Osteoblast (primary cell): ENCODE results near the gene ABI3. TPM values are rescaled to one million over a fixed set of nuclear protein-coding genes. Genes with fewer than 3 reads are reported as not detected.
"Not testable (repeated sequence)": the region's sequence is repeated elsewhere in the genome, so short reads cannot be mapped to it uniquely, and the experiment has no call there.

Experiments
- DNase-seq: peaks from one replicate; pipeline ENCODE4 v3.0.0; 2011; ENCODE audit warnings: low spot score, mixed read lengths; ENCODE audit not compliant: insufficient read length; ENCODE audit errors: missing footprints
- H2AFZ ChIP-seq: 2 replicates; pipeline ENCODE4 v1.6.0; 2011; ENCODE audit warnings: mild to moderate bottlenecking, low read length
- H3K27ac ChIP-seq: 2 replicates; pipeline ENCODE4 v1.5.1; 2011; ENCODE audit warnings: mild to moderate bottlenecking, low read depth, low read length, moderate library complexity
- H3K27me3 ChIP-seq: 2 replicates; pipeline ENCODE4 v1.6.0; 2012; ENCODE audit warnings: mild to moderate bottlenecking, control low read depth, inconsistent platforms, low read length, moderate library complexity; ENCODE audit not compliant: insufficient read depth
- H3K36me3 ChIP-seq: 2 replicates; pipeline ENCODE4 v1.5.1; 2011; ENCODE audit warnings: mild to moderate bottlenecking, low read length, control low read depth, moderate library complexity; ENCODE audit not compliant: insufficient read depth
- H3K4me1 ChIP-seq: 2 replicates; pipeline ENCODE4 v1.5.1; 2011; ENCODE audit warnings: mild to moderate bottlenecking, low read length, control low read depth, moderate library complexity; ENCODE audit not compliant: insufficient read depth
- H3K4me2 ChIP-seq: 2 replicates; pipeline ENCODE4 v1.6.0; 2011; ENCODE audit warnings: mild to moderate bottlenecking, low read length; ENCODE audit not compliant: insufficient read depth
- H3K4me3 ChIP-seq: fragments of 200-600 bp; sonication (generic); 3 replicates; pipeline ENCODE4 v1.5.1; 2012; ENCODE audit warnings: mild to moderate bottlenecking, low read length, inconsistent platforms; ENCODE audit not compliant: insufficient read depth
- H3K79me2 ChIP-seq: 2 replicates; pipeline ENCODE4 v1.6.0; 2012; ENCODE audit warnings: mild to moderate bottlenecking, low read length, control low read depth, inconsistent platforms; ENCODE audit not compliant: insufficient read depth
- H3K9me3 ChIP-seq: 2 replicates; pipeline ENCODE4 v1.5.1; 2011; ENCODE audit warnings: low read depth, low read length, control low read depth
- H4K20me1 ChIP-seq: 2 replicates; pipeline ENCODE4 v1.6.0; 2012; ENCODE audit warnings: mild to moderate bottlenecking, low read length, control low read depth; ENCODE audit not compliant: insufficient read depth
- total RNA-seq: library from RNA; depleted of rRNA; stranded (reverse); fragments of >200 nt; gene quantifications from 2 replicates; pipeline ENCODE4 v1.2.3, GENCODE V29; 2012
- TF ChIP-seq, protein P1 (sequence below): IDR thresholded peaks from 2 replicates; pipeline ENCODE4 v1.5.1; 2011; ENCODE audit warnings: mild to moderate bottlenecking, low read depth, low read length, moderate library complexity; ENCODE audit errors: extremely low read depth

Gene ABI3
- total RNA-seq, 1 donor: 0.36 TPM

DNA sequence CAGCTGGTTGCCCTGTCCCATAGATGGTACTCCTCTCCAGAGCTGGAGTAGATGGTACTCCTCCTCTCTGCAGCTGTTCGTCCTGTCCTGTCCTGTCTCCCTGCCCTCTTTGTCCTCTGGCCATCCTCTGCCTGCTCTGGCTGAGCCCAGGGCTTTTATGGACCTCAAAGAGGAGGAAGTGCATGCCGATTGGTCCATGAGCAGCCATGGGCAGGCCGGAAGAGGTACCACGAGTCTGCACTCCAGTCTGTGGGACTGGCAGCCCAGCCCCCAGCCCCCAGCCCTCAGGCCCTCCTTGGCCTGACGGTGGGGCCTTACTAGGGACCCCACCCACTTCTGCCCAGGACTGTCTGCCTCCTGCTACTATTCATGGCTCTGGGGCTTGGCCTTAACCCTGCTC is 27.2 kb upstream of the ABI3 start:
- H3K4me3 ChIP-seq: no peak overlapping the region
- no peaks in the 10 kb centered on the region for H4K20me1 ChIP-seq
- no peak overlapping the region for H3K4me2 ChIP-seq
- H3K9me3 ChIP-seq: no peaks in the 10 kb centered on the region
- H3K27ac ChIP-seq: no peak overlapping the region
- no peak overlapping the region for H2AFZ ChIP-seq
- H3K4me1 ChIP-seq: no peaks in the 10 kb centered on the region
- H3K36me3 ChIP-seq: no peaks in the 10 kb centered on the region
- no peaks in the 10 kb centered on the region for H3K27me3 ChIP-seq
- TF ChIP-seq, protein P1, sequence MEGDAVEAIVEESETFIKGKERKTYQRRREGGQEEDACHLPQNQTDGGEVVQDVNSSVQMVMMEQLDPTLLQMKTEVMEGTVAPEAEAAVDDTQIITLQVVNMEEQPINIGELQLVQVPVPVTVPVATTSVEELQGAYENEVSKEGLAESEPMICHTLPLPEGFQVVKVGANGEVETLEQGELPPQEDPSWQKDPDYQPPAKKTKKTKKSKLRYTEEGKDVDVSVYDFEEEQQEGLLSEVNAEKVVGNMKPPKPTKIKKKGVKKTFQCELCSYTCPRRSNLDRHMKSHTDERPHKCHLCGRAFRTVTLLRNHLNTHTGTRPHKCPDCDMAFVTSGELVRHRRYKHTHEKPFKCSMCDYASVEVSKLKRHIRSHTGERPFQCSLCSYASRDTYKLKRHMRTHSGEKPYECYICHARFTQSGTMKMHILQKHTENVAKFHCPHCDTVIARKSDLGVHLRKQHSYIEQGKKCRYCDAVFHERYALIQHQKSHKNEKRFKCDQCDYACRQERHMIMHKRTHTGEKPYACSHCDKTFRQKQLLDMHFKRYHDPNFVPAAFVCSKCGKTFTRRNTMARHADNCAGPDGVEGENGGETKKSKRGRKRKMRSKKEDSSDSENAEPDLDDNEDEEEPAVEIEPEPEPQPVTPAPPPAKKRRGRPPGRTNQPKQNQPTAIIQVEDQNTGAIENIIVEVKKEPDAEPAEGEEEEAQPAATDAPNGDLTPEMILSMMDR: no peak
- DNase-seq: no peak
- no peaks in the 10 kb centered on the region for H3K79me2 ChIP-seq

DNA sequence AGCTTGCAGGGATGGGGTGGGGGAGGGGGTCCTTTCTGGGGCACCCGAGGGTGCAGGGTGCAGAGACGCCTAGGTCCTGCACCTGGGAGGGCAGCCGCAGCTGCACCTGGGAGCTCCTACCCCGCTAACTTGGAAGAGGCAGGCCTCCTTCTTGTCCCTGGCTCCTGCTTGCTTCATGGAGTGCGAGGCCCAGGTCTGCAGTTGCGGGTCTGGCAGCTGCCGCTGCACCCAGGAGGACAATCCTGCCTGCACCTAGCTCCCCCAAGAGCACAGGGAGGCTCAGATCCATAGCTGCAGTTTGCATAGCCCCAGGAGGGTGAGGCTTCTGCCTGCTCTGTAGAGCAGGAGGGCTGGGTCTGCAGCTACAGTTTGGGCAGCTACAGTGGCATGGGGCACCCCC is 26.7 kb upstream of the ABI3 start:
- no peak overlapping the region for H2AFZ ChIP-seq

DNA sequence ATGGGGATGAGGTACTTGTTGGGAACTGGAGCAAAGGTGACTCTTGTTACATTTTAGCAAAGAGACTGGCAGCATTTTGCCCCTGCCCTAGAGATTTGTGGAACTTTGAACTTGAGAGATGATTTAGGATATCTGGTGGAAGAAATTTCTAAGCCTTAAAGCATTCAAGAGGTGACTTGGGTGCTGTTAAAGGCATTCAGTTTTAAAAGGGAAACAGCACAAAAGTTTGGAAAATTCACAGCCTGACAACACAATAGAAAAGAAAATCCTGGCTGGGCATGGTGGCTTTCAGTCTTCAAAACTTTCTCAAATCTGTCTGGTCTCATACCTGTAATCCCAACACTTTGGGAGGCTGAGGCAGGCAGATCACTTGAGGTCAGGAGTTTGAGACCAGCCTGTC is 26.0 kb upstream of the ABI3 start:
- H3K27me3 ChIP-seq, H3K4me2 ChIP-seq, H3K27ac ChIP-seq, H3K4me3 ChIP-seq, H4K20me1 ChIP-seq, H3K4me1 ChIP-seq, H3K9me3 ChIP-seq, H3K36me3 ChIP-seq, DNase-seq, H3K79me2 ChIP-seq, H2AFZ ChIP-seq: not testable (repeated sequence)

More for the DNA sequence above, 26.7 kb upstream of the ABI3 start:
- Histone ChIP-seq H3K79me2 (no peaks in the 10 kb centered on the region), H3K4me1 (no peaks in the 10 kb centered on the region), H3K27ac (no peak overlapping the region), H4K20me1 (no peaks in the 10 kb centered on the region), H3K4me2 (no peak overlapping the region), H3K4me3 (no peak overlapping the region), H3K36me3 (no peaks in the 10 kb centered on the region), H3K27me3 (no peaks in the 10 kb centered on the region), H3K9me3 (no peaks in the 10 kb centered on the region)
- TF ChIP-seq, protein P1: no peak
- no peak for DNase-seq

DNA sequence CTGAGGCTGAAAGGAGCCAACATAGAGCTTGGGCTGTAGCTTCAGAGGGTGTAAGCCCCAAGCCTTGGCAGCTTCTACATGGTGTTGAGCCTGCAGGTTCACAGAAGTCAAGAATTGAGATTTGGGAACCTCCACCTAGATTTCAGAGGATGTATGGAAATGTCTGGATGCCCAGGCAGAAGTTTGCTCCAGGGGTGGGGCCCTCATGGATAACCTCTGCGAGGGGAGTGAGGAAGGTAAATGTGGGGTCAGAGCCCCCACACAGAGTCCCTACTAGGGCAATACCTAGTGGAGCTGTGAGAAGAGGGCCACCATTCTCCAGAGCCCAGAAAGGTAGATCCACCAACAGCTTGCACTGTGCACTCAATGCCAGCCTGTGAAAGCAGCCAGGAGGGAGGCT is 25.1 kb upstream of the ABI3 start:
- not testable (repeated sequence) for H4K20me1 ChIP-seq, H3K4me2 ChIP-seq, H3K4me1 ChIP-seq, H3K4me3 ChIP-seq, DNase-seq, H2AFZ ChIP-seq, H3K27ac ChIP-seq, H3K79me2 ChIP-seq, H3K9me3 ChIP-seq, H3K36me3 ChIP-seq, H3K27me3 ChIP-seq

DNA sequence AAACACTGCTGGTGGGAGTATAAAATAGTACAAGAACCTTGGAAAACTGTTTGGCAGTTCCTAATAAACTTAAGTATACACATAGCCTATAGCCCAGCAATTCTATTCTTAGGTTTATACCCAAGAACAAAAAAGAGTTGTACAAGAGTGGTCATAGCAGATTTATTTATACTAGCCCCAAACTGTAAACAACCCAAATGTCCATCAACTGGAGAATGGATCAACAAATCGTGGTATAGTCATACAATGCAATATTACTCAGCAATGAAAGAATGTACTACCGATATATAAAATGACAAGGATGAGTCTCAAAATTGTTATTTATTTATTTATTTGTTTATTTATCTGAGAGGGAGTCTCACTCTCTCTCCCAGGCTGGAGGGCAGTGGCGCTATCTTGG is 23.2 kb upstream of the ABI3 start:
- no peaks in the 10 kb centered on the region for H3K9me3 ChIP-seq
- no peaks in the 10 kb centered on the region for H3K36me3 ChIP-seq
- no peaks in the 10 kb centered on the region for H3K27me3 ChIP-seq
- H3K79me2 ChIP-seq: no peaks in the 10 kb centered on the region
- H2AFZ ChIP-seq: no peak overlapping the region
- H4K20me1 ChIP-seq: no peaks in the 10 kb centered on the region
- TF ChIP-seq, protein P1: no peak
- no peak overlapping the region for H3K4me2 ChIP-seq
- no peak for DNase-seq
- no peak overlapping the region for H3K27ac ChIP-seq
- H3K4me1 ChIP-seq: peaks cover 5% of the 10 kb centered on the region
- no peak overlapping the region for H3K4me3 ChIP-seq
